MM.1S (cell line): ENCODE measurements around the gene ENPP4.

ENCODE experiments used
- EZH2 ChIP-seq: fragments of 300-600 bp; sonication (generic); optimal IDR thresholded peaks from 2 replicates; pipeline ENCODE3; 2017; ENCODE audit warnings: low read depth, mild to moderate bottlenecking, antibody characterized with exemption, low read length, mixed read lengths
- EZH2phosphoT487 ChIP-seq: fragments of 300-600 bp; sonication (generic); IDR thresholded peaks from 2 replicates; pipeline ENCODE4 v1.6.1; 2018; ENCODE audit warnings: antibody characterized with exemption, low read length
- TF ChIP-seq, protein P1 (sequence below): fragments of 300-600 bp; sonication (generic); IDR thresholded peaks from 2 replicates; pipeline ENCODE4 v1.5.1; 2016; ENCODE audit warnings: antibody characterized with exemption, low read length, mixed read lengths

DNA sequence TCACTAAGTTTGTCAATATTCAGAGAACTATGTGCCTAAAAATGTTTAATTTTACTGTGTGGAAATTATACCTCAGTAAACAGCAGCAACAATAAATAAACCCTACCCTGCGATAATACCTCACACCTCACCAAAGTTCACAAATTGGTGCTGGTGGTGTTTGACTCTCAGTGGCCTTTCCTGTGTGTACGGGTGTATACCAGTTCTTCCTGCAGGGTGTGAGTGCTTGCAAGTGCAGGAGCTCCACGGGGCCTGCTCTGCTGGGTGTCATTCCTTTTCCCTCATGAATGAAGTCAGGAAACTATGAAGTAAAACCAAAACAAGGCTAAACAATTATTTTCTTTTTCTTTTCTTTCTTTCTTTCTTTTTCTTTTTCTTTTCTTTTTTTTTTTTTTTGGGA, 45.1 kb downstream of the ENPP4 start:
- TF ChIP-seq, protein P1, sequence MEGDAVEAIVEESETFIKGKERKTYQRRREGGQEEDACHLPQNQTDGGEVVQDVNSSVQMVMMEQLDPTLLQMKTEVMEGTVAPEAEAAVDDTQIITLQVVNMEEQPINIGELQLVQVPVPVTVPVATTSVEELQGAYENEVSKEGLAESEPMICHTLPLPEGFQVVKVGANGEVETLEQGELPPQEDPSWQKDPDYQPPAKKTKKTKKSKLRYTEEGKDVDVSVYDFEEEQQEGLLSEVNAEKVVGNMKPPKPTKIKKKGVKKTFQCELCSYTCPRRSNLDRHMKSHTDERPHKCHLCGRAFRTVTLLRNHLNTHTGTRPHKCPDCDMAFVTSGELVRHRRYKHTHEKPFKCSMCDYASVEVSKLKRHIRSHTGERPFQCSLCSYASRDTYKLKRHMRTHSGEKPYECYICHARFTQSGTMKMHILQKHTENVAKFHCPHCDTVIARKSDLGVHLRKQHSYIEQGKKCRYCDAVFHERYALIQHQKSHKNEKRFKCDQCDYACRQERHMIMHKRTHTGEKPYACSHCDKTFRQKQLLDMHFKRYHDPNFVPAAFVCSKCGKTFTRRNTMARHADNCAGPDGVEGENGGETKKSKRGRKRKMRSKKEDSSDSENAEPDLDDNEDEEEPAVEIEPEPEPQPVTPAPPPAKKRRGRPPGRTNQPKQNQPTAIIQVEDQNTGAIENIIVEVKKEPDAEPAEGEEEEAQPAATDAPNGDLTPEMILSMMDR = no peak
- TF ChIP-seq EZH2phosphoT487 (no peak), EZH2 (no peak)
